ENCODE results near the gene FAM83C.
"Not testable (repeated sequence)": the region's sequence is repeated elsewhere in the genome, so short reads cannot be mapped to it uniquely, and the experiment has no call there.

FAM83C gene

GRCh38 chr20:35257175-35257909, 34.9 kb downstream of the FAM83C start:
- H3K27me3 ChIP-seq (ENCODE audit: insufficient read depth, insufficient read length), result no peaks in the 10 kb centered on the region
- peaks cover 13% of the 10 kb centered on the region for H3K36me3 ChIP-seq (ENCODE audit: insufficient read depth, insufficient read length, low read length)
- H3K9ac ChIP-seq (ENCODE audit: insufficient read length, low read depth), result no peak overlapping the region
- DNase-seq (ENCODE audit: low read depth, low spot score), result no peak
- H3K9me3 ChIP-seq (ENCODE audit: insufficient read depth, low read length), result no peaks in the 10 kb centered on the region
- TF ChIP-seq SUZ12 (IDR thresholded peaks at IDR 0.05; ENCODE audit: extremely low read depth, insufficient read depth, insufficient read length), result no peak
- no peak for TF ChIP-seq ZNF274 (IDR thresholded peaks at IDR 0.05; ENCODE audit: low read depth, low read length)
- TF ChIP-seq YY1 (IDR thresholded peaks at IDR 0.05; ENCODE audit: insufficient read depth, insufficient read length), result no peak
- peaks cover 19% of the 10 kb centered on the region for H3K4me1 ChIP-seq (ENCODE audit: insufficient read depth, insufficient read length)
- no peak overlapping the region for H3K4me3 ChIP-seq (ENCODE audit: insufficient read length, low read depth)

- Histone ChIP-seq H3K4me1 (ENCODE audit: insufficient read depth, insufficient read length) (no peaks in the 10 kb centered on the region), H3K9me3 (ENCODE audit: insufficient read depth, low read length) (no peaks in the 10 kb centered on the region), H3K4me3 (ENCODE audit: insufficient read length, low read depth) (no peak overlapping the region), H3K27me3 (ENCODE audit: insufficient read depth, insufficient read length) (no peaks in the 10 kb centered on the region), H3K36me3 (ENCODE audit: insufficient read depth, insufficient read length, low read length) (peaks cover 13% of the 10 kb centered on the region), H3K9ac (ENCODE audit: insufficient read length, low read depth) (no peak overlapping the region)
- no peak for TF ChIP-seq YY1 (IDR thresholded peaks at IDR 0.05; ENCODE audit: insufficient read depth, insufficient read length)
- TF ChIP-seq SUZ12 (IDR thresholded peaks at IDR 0.05; ENCODE audit: extremely low read depth, insufficient read depth, insufficient read length), result no peak
- TF ChIP-seq ZNF274 (IDR thresholded peaks at IDR 0.05; ENCODE audit: low read depth, low read length), result no peak
- DNase-seq (ENCODE audit: low read depth, low spot score), result no peak
Measured at GRCh38 chr20:35254448-35254999, 37.7 kb downstream of the FAM83C start.

- DNase-seq (ENCODE audit: low read depth, low spot score), result no peak
- Histone ChIP-seq H3K4me1 (ENCODE audit: insufficient read depth, insufficient read length) (no peaks in the 10 kb centered on the region), H3K27me3 (ENCODE audit: insufficient read depth, insufficient read length) (no peaks in the 10 kb centered on the region), H3K36me3 (ENCODE audit: insufficient read depth, insufficient read length, low read length) (peaks cover 13% of the 10 kb centered on the region), H3K9me3 (ENCODE audit: insufficient read depth, low read length) (no peaks in the 10 kb centered on the region), H3K4me3 (ENCODE audit: insufficient read length, low read depth) (no peak overlapping the region), H3K9ac (ENCODE audit: insufficient read length, low read depth) (no peak overlapping the region)
- TF ChIP-seq SUZ12 (IDR thresholded peaks at IDR 0.05; ENCODE audit: extremely low read depth, insufficient read depth, insufficient read length), result no peak
- TF ChIP-seq YY1 (IDR thresholded peaks at IDR 0.05; ENCODE audit: insufficient read depth, insufficient read length), result no peak
- TF ChIP-seq ZNF274 (IDR thresholded peaks at IDR 0.05; ENCODE audit: low read depth, low read length), result no peak
Measured at GRCh38 chr20:35253010-35253409, 39.2 kb downstream of the FAM83C start.

- H3K9ac ChIP-seq (ENCODE audit: insufficient read length, low read depth); DNase-seq (ENCODE audit: low read depth, low spot score); H3K4me3 ChIP-seq (ENCODE audit: insufficient read length, low read depth); H3K4me1 ChIP-seq (ENCODE audit: insufficient read depth, insufficient read length); H3K27me3 ChIP-seq (ENCODE audit: insufficient read depth, insufficient read length); H3K9me3 ChIP-seq (ENCODE audit: insufficient read depth, low read length): not testable (repeated sequence)
- H3K36me3 ChIP-seq (ENCODE audit: insufficient read depth, insufficient read length, low read length), result peaks cover 13% of the 10 kb centered on the region
Measured at GRCh38 chr20:35252598-35252997, 39.6 kb downstream of the FAM83C start.

GRCh38 chr20:35252037-35252461, 40.2 kb downstream of the FAM83C start:
- peaks cover 13% of the 10 kb centered on the region for H3K36me3 ChIP-seq (ENCODE audit: insufficient read depth, insufficient read length, low read length)
- H3K9me3 ChIP-seq (ENCODE audit: insufficient read depth, low read length), result no peaks in the 10 kb centered on the region
- no peaks in the 10 kb centered on the region for H3K27me3 ChIP-seq (ENCODE audit: insufficient read depth, insufficient read length)
- no peaks in the 10 kb centered on the region for H3K4me1 ChIP-seq (ENCODE audit: insufficient read depth, insufficient read length)
- H3K9ac ChIP-seq (ENCODE audit: insufficient read length, low read depth), result no peak overlapping the region
- DNase-seq (ENCODE audit: low read depth, low spot score), result no peak
- no peak for TF ChIP-seq YY1 (IDR thresholded peaks at IDR 0.05; ENCODE audit: insufficient read depth, insufficient read length)
- no peak for TF ChIP-seq SUZ12 (IDR thresholded peaks at IDR 0.05; ENCODE audit: extremely low read depth, insufficient read depth, insufficient read length)
- no peak for TF ChIP-seq ZNF274 (IDR thresholded peaks at IDR 0.05; ENCODE audit: low read depth, low read length)
- H3K4me3 ChIP-seq (ENCODE audit: insufficient read length, low read depth), result no peak overlapping the region

GRCh38 chr20:35251613-35251940, 40.6 kb downstream of the FAM83C start:
- TF ChIP-seq SUZ12 (IDR thresholded peaks at IDR 0.05; ENCODE audit: extremely low read depth, insufficient read depth, insufficient read length) (no peak), ZNF274 (IDR thresholded peaks at IDR 0.05; ENCODE audit: low read depth, low read length) (no peak), YY1 (IDR thresholded peaks at IDR 0.05; ENCODE audit: insufficient read depth, insufficient read length) (no peak)

GRCh38 chr20:35248641-35249475, 43.4 kb downstream of the FAM83C start:
- Histone ChIP-seq H3K4me1 (ENCODE audit: insufficient read depth, insufficient read length) (no peaks in the 10 kb centered on the region), H3K36me3 (ENCODE audit: insufficient read depth, insufficient read length, low read length) (no peaks in the 10 kb centered on the region), H3K4me3 (ENCODE audit: insufficient read length, low read depth) (no peak overlapping the region), H3K9me3 (ENCODE audit: insufficient read depth, low read length) (no peaks in the 10 kb centered on the region), H3K27me3 (ENCODE audit: insufficient read depth, insufficient read length) (no peaks in the 10 kb centered on the region), H3K9ac (ENCODE audit: insufficient read length, low read depth) (no peak overlapping the region)
- TF ChIP-seq ZNF274 (IDR thresholded peaks at IDR 0.05; ENCODE audit: low read depth, low read length), result no peak
- DNase-seq (ENCODE audit: low read depth, low spot score), result no peak

More at GRCh38 chr20:35251613-35251940, 40.6 kb downstream of the FAM83C start:
- H3K9me3 ChIP-seq (ENCODE audit: insufficient read depth, low read length), result no peaks in the 10 kb centered on the region
- no peak overlapping the region for H3K4me3 ChIP-seq (ENCODE audit: insufficient read length, low read depth)
- no peak for DNase-seq (ENCODE audit: low read depth, low spot score)
- H3K4me1 ChIP-seq (ENCODE audit: insufficient read depth, insufficient read length), result no peaks in the 10 kb centered on the region
- H3K36me3 ChIP-seq (ENCODE audit: insufficient read depth, insufficient read length, low read length), result peaks cover 13% of the 10 kb centered on the region
- no peak overlapping the region for H3K9ac ChIP-seq (ENCODE audit: insufficient read length, low read depth)
- no peaks in the 10 kb centered on the region for H3K27me3 ChIP-seq (ENCODE audit: insufficient read depth, insufficient read length)

Data from NT2/D1 (cell line).